IMR-90 (cell line): ENCODE measurements around the gene SNX5. TPM values are rescaled to one million over a fixed set of nuclear protein-coding genes. Genes with fewer than 3 reads are reported as not detected.

ENCODE experiments used
- ATAC-seq: fragments of 200-7000 bp; cut with Tn5 transposase; 2 replicates; pipeline ENCODE4 v1.9.1; 2020; ENCODE audit warnings: low read depth, mild to moderate bottlenecking, moderate library complexity
- BruUV-seq: library from RNA; stranded (reverse); fragments of 400-500 nt; replicated peaks from 2 replicates; lab custom pipeline; 2021; lab: Mats Ljungman, UMichigan
- CTCF ChIA-PET: fragments of 300-600 bp; formaldehyde crosslinking; extraction: SDS; loops from one replicate; lab custom pipeline; 2021; ENCODE audit warnings: antibody characterized with exemption; lab: Yijun Ruan, JAX
- POLR2A ChIA-PET: fragments of 300-600 bp; sonication (Branson Sonifier 250); formaldehyde crosslinking; loops from one replicate; lab custom pipeline; 2022; ENCODE audit warnings: antibody characterized with exemption; ENCODE audit not compliant: unreplicated experiment; lab: Charles Lee
- DNase-seq: peaks from one replicate; pipeline ENCODE4 v3.0.0; 2013
- H2AFZ ChIP-seq: replicated peaks from 2 replicates; pipeline ENCODE3; 2013; ENCODE audit warnings: low read length, mild to moderate bottlenecking; ENCODE audit not compliant: poor library complexity
- H2AK5ac ChIP-seq: 2 replicates; pipeline ENCODE4 v1.6.1; 2013; ENCODE audit warnings: low read depth, low read length, inconsistent platforms
- H2AK9ac ChIP-seq: replicated peaks from 2 replicates; pipeline ENCODE3; 2013; ENCODE audit warnings: mild to moderate bottlenecking, low read depth, low read length, moderate library complexity; ENCODE audit not compliant: poor library complexity
- H2BK120ac ChIP-seq: 2 replicates; pipeline ENCODE4 v1.6.1; 2013; ENCODE audit warnings: low read depth, low read length, inconsistent platforms
- H2BK15ac ChIP-seq: 3 replicates; pipeline ENCODE4 v1.6.1; 2013; ENCODE audit warnings: low read depth, low read length, inconsistent platforms
- H2BK20ac ChIP-seq: 2 replicates; pipeline ENCODE4 v1.6.1; 2013; ENCODE audit warnings: low read depth, mild to moderate bottlenecking, inconsistent platforms, low read length, moderate library complexity
- H2BK5ac ChIP-seq: 2 replicates; pipeline ENCODE4 v1.6.1; 2013; ENCODE audit warnings: mild to moderate bottlenecking, low read depth, low read length, inconsistent platforms; ENCODE audit not compliant: poor library complexity, severe bottlenecking
- H3K14ac ChIP-seq: replicated peaks from 2 replicates; pipeline ENCODE4 v1.6.1; 2013; ENCODE audit warnings: low read depth, low read length, inconsistent platforms
- H3K18ac ChIP-seq: 2 replicates; pipeline ENCODE4 v1.6.1; 2013; ENCODE audit warnings: low read depth, low read length, control low read depth
- H3K23ac ChIP-seq: 2 replicates; pipeline ENCODE4 v1.6.1; 2013; ENCODE audit warnings: low read depth, low read length, inconsistent platforms
- H3K27ac ChIP-seq: 2 replicates; pipeline ENCODE4 v1.5.1; 2013; ENCODE audit warnings: mild to moderate bottlenecking, control low read depth, low read length; ENCODE audit not compliant: insufficient read depth
- H3K27me3 ChIP-seq: 2 replicates; pipeline ENCODE4 v1.6.1; 2013; ENCODE audit warnings: low read length; ENCODE audit not compliant: control insufficient read depth, insufficient read depth
- H3K36me3 ChIP-seq: 2 replicates; pipeline ENCODE4 v1.6.1; 2013; ENCODE audit warnings: low read length, mixed read lengths; ENCODE audit not compliant: control insufficient read depth, insufficient read depth
- H3K4ac ChIP-seq: 2 replicates; pipeline ENCODE4 v1.6.1; 2013; ENCODE audit warnings: low read depth, low read length, inconsistent platforms
- H3K4me1 ChIP-seq: 2 replicates; pipeline ENCODE4 v1.6.1; 2013; ENCODE audit warnings: low read length, mixed read lengths; ENCODE audit not compliant: control insufficient read depth, insufficient read depth
- H3K4me2 ChIP-seq: 2 replicates; pipeline ENCODE4 v1.6.1; 2013; ENCODE audit warnings: low read depth, mild to moderate bottlenecking, control low read depth, low read length, moderate library complexity
- H3K4me3 ChIP-seq: 2 replicates; pipeline ENCODE4 v1.5.1; 2013; ENCODE audit warnings: low read depth, mild to moderate bottlenecking, control low read depth, low read length, moderate library complexity; ENCODE audit not compliant: insufficient read depth
- H3K56ac ChIP-seq: 2 replicates; pipeline ENCODE4 v1.6.1; 2013; ENCODE audit warnings: low read length, inconsistent platforms; ENCODE audit not compliant: insufficient read depth; ENCODE audit errors: extremely low read depth
- H3K79me1 ChIP-seq, 2 experiments: 2 replicates each; pipeline ENCODE4 v1.6.1; 2013; ENCODE audit warnings: low read length in 2 of 2, inconsistent platforms in 1 of 2, low read depth in 1 of 2
- H3K9ac ChIP-seq: 2 replicates; pipeline ENCODE4 v1.6.1; 2013; ENCODE audit warnings: low read depth, low read length, control low read depth
- H3K9me1 ChIP-seq: 2 replicates; pipeline ENCODE4 v1.6.1; 2013; ENCODE audit warnings: low read length, inconsistent platforms; ENCODE audit not compliant: insufficient read depth
- H3K9me3 ChIP-seq: 2 replicates; pipeline ENCODE4 v1.6.1; 2013; ENCODE audit warnings: low read length; ENCODE audit not compliant: control insufficient read depth, insufficient read depth
- H4K20me1 ChIP-seq: 2 replicates; pipeline ENCODE4 v1.6.1; 2013; ENCODE audit warnings: low read length, inconsistent platforms; ENCODE audit not compliant: insufficient read depth
- H4K5ac ChIP-seq: 2 replicates; pipeline ENCODE4 v1.6.1; 2013; ENCODE audit warnings: mild to moderate bottlenecking, low read depth, low read length, control low read depth
- H4K8ac ChIP-seq, 2 experiments: 2 replicates each; pipeline ENCODE4 v1.6.1; 2013; ENCODE audit warnings: low read depth in 2 of 2, low read length in 2 of 2, control low read depth in 1 of 2, inconsistent platforms in 1 of 2
- H4K91ac ChIP-seq: 2 replicates; pipeline ENCODE4 v1.6.1; 2013; ENCODE audit warnings: low read depth, low read length, inconsistent platforms; ENCODE audit not compliant: insufficient read depth
- BHLHE40 ChIP-seq: fragments of 150-350 bp; IDR thresholded peaks from 2 replicates; pipeline ENCODE4 v1.6.1; 2016; ENCODE audit warnings: mild to moderate bottlenecking, low read depth, low read length
- CEBPB ChIP-seq: IDR thresholded peaks from 2 replicates; pipeline ENCODE4 v1.6.1; 2012; ENCODE audit warnings: low read depth, low read length, improper control_type of control experiment
- RFX5 ChIP-seq: IDR thresholded peaks from 2 replicates; pipeline ENCODE4 v1.8.0; 2012; ENCODE audit warnings: low read depth, mild to moderate bottlenecking, low read length, moderate library complexity
- SMC3 ChIP-seq: fragments of 150-350 bp; IDR thresholded peaks from 2 replicates; pipeline ENCODE4 v1.6.1; 2016; ENCODE audit warnings: low read depth, mild to moderate bottlenecking, antibody characterized with exemption, low read length, moderate library complexity
- USF2 ChIP-seq: fragments of 150-350 bp; IDR thresholded peaks from 2 replicates; pipeline ENCODE4 v1.6.1; 2017; ENCODE audit warnings: mild to moderate bottlenecking, antibody characterized with exemption, low read length, low read depth
- WGBS, 2 experiments: methylation state at CpG; one replicate each; pipeline versions ENCODE4 v1.1.5 to v1.1.7; 2013; ENCODE audit warnings: missing lambda C conversion rate in 2 of 2; ENCODE audit not compliant: insufficient read length in 1 of 2; ENCODE audit errors: extremely low coverage in 2 of 2; 5-methylcytosine and 5-hydroxymethylcytosine counted together
- dilution Hi-C: fragments of 300-500 bp; cut with HindIII; formaldehyde crosslinking; loops from one replicate; pipeline ENCODE4 v1.14.3; 2018; ENCODE audit warnings: low sequenced_read_pairs; ENCODE audit not compliant: unreplicated experiment
- in situ Hi-C: fragments of 300-500 bp; cut with MboI; formaldehyde crosslinking; loops from 3 replicates; pipeline ENCODE4 v1.14.3; 2019; ENCODE audit warnings: low sequenced_read_pairs, inconsistent platforms, mixed read lengths
- intact Hi-C: fragments of 100-400 bp; cut with micrococcal nuclease; formaldehyde crosslinking; loops from 2 replicates; pipeline ENCODE4 v1.10.0; 2022
- polyA plus RNA-seq, 3 experiments: library from polyadenylated mRNA; depleted of rRNA; stranded (reverse); fragments of >200 nt; gene quantifications; 2 replicates each; pipeline ENCODE4 v1.2.3, GENCODE V29; 2012; ENCODE audit warnings: low replicate concordance in 1 of 3
- total RNA-seq: library from RNA; depleted of rRNA; stranded (reverse); fragments of >200 nt; gene quantifications from 2 replicates; pipeline ENCODE4 v1.2.3, GENCODE V29; 2012

The SNX5 gene
- total and polyA plus RNA-seq, 2 of the 4 experiments (the other 2 are of a cell fraction), result 65.4 to 92.8 TPM

- peak overlapping the region; percentile 13 for H3K4me2 ChIP-seq
- whole genome bisulfite sequencing, 2 experiments, result 43% methylated on average over 3 of the region's 8 CpGs; no CpG with 5 or more reads in 1 of the 2 experiments
- dilution Hi-C loops, result no loop called here
- DNase-seq (peak; percentile 34), ATAC-seq (no peak)
- H3K4me1 ChIP-seq, result peaks cover 23% of the 10 kb centered on the region
- no TSS peak for BruUV-seq
- peaks cover 25% of the 10 kb centered on the region for H3K9me1 ChIP-seq
- no peak overlapping the region for H3K4me3 ChIP-seq
- no peak overlapping the region; the same call in 1 of the 2 replicates for H2BK20ac ChIP-seq
- H2AK5ac ChIP-seq, result peak overlapping the region; percentile 80; the same call in 1 of the 2 replicates
- H3K56ac ChIP-seq, result no peak overlapping the region
- no peaks in the 10 kb centered on the region for H3K27me3 ChIP-seq
- POLR2A ChIA-PET, result no interaction called here
- H3K23ac ChIP-seq, result peak overlapping the region; percentile 57
- peak overlapping the region; percentile 22; the same call in 1 of the 3 replicates for H2BK15ac ChIP-seq
- H4K20me1 ChIP-seq, result peaks cover 40% of the 10 kb centered on the region
- peak overlapping the region; percentile 68 for H3K18ac ChIP-seq
- H3K14ac ChIP-seq, result peak overlapping the region; percentile 71; the same call in 1 of the 2 replicates
- H3K9me3 ChIP-seq, result peaks cover 3% of the 10 kb centered on the region; the same call in 1 of the 2 replicates
- in situ Hi-C loops, result no loop called here
- peak overlapping the region; percentile 44; the same call in 1 of the 2 replicates for H2BK120ac ChIP-seq
- H3K79me1 ChIP-seq, result peaks cover 0 to 16% of the 10 kb centered on the region in 2 experiments; a peak in 1 of 4 replicates
- intact Hi-C loops, result loop anchor here (5.0 to 10.0 kb wide), 2 partner anchors 284 to 402 kb away; partner anchors contain the start of gene BFSP1
- H2AFZ ChIP-seq, result peak overlapping the region; percentile 6
- H3K4ac ChIP-seq, result peak overlapping the region; percentile 70
- peak overlapping the region; percentile 3; the same call in 1 of the 2 replicates for H3K9ac ChIP-seq
- peak overlapping the region; percentile 14; the same call in 1 of the 2 replicates for H4K91ac ChIP-seq
- H3K36me3 ChIP-seq, result peaks cover 10% of the 10 kb centered on the region
- peak overlapping the region; percentile 19 to 54; a peak in 2 of 4 replicates for H4K8ac ChIP-seq
- peak overlapping the region; percentile 3 for H2BK5ac ChIP-seq
- TF ChIP-seq CEBPB (no peak), RFX5 (no peak), SMC3 (no peak), BHLHE40 (no peak), USF2 (no peak)
- H3K27ac ChIP-seq, result peak overlapping the region; percentile 63; the same call in 1 of the 2 replicates
- peak overlapping the region; percentile 47 for H2AK9ac ChIP-seq
- CTCF ChIA-PET, result interaction anchor here (0.7 to 1.1 kb wide), 2 partner anchors 26 to 38 kb away, joined by 3 read pairs; no protein-coding TSS in a partner anchor
- H4K5ac ChIP-seq, result peak overlapping the region; percentile 22; the same call in 1 of the 2 replicates
Measured at GRCh38 chr20:17936286-17936760, 32.3 kb downstream of the SNX5 start.
